ENCODE data around the gene ARL16.

Gene ARL16

DNA sequence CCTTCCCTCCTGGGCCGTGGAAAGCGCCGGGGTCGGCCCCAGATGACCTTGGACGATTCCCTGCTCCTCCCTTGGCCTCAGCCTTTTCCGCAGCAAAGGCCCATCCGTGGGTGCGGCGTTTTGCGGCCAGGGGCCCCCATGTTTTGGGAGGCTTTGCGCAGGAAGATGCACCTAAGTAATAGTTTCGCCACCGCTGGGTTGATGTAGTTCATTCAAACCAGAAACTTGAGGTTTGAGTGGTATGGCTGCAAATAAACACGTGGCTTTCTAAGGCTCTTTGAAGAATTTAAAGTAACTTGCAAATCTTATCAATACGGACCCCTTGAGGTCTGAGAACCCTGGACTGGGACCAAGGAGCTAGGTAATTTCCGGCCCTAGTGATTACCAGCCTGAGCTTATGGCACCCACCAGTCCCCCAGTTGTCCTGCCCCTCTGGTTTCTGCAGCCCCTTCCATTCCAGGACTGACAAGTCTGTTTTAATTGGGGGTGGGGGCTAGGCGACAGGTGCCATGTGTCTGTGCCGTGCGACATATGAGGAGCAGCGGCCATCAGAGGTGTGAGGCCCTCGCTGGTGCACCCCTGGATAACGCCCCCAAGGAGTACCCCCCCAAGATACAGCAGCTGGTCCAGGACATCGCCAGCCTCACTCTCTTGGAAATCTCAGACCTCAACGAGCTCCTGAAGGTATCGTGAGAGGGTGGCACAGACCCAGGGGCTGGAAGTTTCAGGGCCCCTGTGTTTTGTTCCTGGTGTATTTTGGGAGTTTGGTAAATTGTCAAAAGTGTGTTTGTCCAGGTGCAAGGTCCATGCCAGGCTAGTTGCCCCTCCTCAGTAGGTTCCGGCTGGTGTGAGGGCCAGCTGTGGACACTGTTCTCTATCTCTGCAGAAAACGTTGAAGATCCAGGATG lies 20.4 kb upstream of the ARL16 start:
- TF ChIP-seq, protein P1, sequence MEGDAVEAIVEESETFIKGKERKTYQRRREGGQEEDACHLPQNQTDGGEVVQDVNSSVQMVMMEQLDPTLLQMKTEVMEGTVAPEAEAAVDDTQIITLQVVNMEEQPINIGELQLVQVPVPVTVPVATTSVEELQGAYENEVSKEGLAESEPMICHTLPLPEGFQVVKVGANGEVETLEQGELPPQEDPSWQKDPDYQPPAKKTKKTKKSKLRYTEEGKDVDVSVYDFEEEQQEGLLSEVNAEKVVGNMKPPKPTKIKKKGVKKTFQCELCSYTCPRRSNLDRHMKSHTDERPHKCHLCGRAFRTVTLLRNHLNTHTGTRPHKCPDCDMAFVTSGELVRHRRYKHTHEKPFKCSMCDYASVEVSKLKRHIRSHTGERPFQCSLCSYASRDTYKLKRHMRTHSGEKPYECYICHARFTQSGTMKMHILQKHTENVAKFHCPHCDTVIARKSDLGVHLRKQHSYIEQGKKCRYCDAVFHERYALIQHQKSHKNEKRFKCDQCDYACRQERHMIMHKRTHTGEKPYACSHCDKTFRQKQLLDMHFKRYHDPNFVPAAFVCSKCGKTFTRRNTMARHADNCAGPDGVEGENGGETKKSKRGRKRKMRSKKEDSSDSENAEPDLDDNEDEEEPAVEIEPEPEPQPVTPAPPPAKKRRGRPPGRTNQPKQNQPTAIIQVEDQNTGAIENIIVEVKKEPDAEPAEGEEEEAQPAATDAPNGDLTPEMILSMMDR (IDR thresholded peaks at IDR 0.05; ENCODE audit: poor library complexity, severe bottlenecking) = no peak
- Histone ChIP-seq H3K4me3 (ENCODE audit: severe bottlenecking) (peak overlapping the region; percentile 88), H3K27ac (ENCODE audit: poor library complexity, severe bottlenecking) (peak overlapping the region; percentile 84), H3K4me1 (ENCODE audit: insufficient read depth, poor library complexity, severe bottlenecking) (peaks cover 7% of the 10 kb centered on the region), H3K27me3 (ENCODE audit: insufficient read depth, poor library complexity, severe bottlenecking) (no peaks in the 10 kb centered on the region), H3K9me3 (ENCODE audit: severe bottlenecking) (no peaks in the 10 kb centered on the region), H3K36me3 (ENCODE audit: low read depth) (peaks cover 55% of the 10 kb centered on the region)
- no peak for ATAC-seq (ENCODE audit: low read depth)
- DNase-seq (ENCODE audit: low spot score) = peak; percentile 52

DNA sequence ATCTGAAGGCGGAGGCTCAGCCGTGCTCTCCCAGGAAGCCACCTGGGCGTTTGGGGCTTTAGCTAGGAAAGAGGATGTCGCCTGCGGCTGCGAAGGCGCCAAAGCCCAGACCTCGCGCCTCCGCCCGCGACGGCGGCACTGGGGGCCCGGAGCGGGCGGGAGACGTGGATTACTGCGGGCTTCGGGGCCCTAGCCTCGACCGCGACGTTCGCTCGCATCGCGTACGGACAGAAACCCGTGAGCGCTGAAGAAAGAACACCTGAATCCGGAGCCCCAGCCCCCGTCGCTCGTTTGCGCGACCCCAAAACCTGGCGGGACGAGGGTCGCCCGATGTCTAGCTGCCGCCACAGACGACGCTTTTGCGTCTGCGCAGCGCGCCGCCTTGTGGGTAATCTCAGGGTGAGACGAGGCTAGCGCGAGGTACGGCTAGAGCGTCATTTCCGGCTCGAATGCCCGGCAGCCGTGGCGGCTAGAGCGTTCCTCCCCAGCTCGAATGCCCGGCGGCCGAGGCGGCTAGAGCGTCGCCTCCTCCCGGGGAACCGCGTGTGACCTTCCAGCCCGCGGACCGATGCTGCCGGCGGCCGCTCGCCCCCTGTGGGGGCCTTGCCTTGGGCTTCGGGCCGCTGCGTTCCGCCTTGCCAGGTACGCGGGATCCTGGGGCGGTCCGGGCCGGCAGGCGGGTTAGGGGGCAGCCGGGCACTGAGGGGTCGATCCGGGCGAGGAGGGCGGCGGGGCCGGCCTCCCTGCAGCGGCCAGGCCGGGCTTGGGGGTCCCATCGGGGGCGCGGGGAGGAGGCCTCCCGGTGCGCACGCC lies 19.5 kb upstream of the ARL16 start, which contains the start of gene MRPL12:
Gene MRPL12 (plus strand): TSS at position 434 of the 813 bp plus-strand sequence. CDS start 135 bp downstream, at position 569.
- ATAC-seq (ENCODE audit: low read depth) = peak; percentile 79

DNA sequence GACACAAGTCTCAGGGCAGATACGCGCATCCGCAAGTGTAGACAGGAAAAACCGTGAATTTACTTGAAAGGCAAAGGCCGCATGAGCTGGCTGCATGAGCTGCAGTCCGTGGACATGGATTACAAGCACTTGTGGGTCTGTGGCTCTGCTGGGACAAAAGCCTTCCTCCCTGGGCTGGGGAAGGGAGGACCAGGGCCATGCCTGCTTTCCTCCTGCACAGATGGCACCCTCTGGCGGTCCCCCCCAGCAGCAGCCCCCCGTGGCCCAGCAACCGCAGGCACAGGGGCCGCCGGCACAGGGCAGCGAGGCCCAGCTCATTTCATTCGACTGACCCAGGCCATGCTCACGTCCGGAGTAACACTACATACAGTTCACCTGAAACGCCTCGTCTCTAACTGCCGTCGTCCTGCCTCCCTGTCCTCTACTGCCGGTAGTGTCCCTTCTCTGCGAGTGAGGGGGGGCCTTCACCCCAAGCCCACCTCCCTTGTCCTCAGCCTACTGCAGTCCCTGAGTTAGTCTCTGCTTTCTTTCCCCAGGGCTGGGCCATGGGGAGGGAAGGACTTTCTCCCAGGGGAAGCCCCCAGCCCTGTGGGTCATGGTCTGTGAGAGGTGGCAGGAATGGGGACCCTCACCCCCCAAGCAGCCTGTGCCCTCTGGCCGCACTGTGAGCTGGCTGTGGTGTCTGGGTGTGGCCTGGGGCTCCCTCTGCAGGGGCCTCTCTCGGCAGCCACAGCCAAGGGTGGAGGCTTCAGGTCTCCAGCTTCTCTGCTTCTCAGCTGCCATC lies 17.9 kb upstream of the ARL16 start:
- Histone ChIP-seq H3K4me1 (ENCODE audit: insufficient read depth, poor library complexity, severe bottlenecking) (peaks cover 7% of the 10 kb centered on the region), H3K4me3 (ENCODE audit: severe bottlenecking) (peak overlapping the region; percentile 88), H3K36me3 (ENCODE audit: low read depth) (peaks cover 73% of the 10 kb centered on the region), H3K27me3 (ENCODE audit: insufficient read depth, poor library complexity, severe bottlenecking) (no peaks in the 10 kb centered on the region), H3K9me3 (ENCODE audit: severe bottlenecking) (no peaks in the 10 kb centered on the region), H3K27ac (ENCODE audit: poor library complexity, severe bottlenecking) (peak overlapping the region; percentile 84)
- ATAC-seq (ENCODE audit: low read depth) = peak; percentile 33; the same call in 1 of the 3 replicates
- DNase-seq (ENCODE audit: low spot score) = peak; percentile 65
- TF ChIP-seq, protein P1 (IDR thresholded peaks at IDR 0.05; ENCODE audit: poor library complexity, severe bottlenecking) = peak; percentile 5

More for the DNA sequence above, 19.5 kb upstream of the ARL16 start, which contains the start of gene MRPL12:
- TF ChIP-seq, protein P1 (IDR thresholded peaks at IDR 0.05; ENCODE audit: poor library complexity, severe bottlenecking) = peak; percentile 5
- Histone ChIP-seq H3K27me3 (ENCODE audit: insufficient read depth, poor library complexity, severe bottlenecking) (no peaks in the 10 kb centered on the region), H3K36me3 (ENCODE audit: low read depth) (peaks cover 63% of the 10 kb centered on the region), H3K27ac (ENCODE audit: poor library complexity, severe bottlenecking) (peak within 1 kb of the TSS; percentile 84), H3K9me3 (ENCODE audit: severe bottlenecking) (no peaks in the 10 kb centered on the region), H3K4me3 (ENCODE audit: severe bottlenecking) (peak within 1 kb of the TSS; percentile 88), H3K4me1 (ENCODE audit: insufficient read depth, poor library complexity, severe bottlenecking) (peaks cover 7% of the 10 kb centered on the region)
- peak; percentile 94 for DNase-seq (ENCODE audit: low spot score)

DNA sequence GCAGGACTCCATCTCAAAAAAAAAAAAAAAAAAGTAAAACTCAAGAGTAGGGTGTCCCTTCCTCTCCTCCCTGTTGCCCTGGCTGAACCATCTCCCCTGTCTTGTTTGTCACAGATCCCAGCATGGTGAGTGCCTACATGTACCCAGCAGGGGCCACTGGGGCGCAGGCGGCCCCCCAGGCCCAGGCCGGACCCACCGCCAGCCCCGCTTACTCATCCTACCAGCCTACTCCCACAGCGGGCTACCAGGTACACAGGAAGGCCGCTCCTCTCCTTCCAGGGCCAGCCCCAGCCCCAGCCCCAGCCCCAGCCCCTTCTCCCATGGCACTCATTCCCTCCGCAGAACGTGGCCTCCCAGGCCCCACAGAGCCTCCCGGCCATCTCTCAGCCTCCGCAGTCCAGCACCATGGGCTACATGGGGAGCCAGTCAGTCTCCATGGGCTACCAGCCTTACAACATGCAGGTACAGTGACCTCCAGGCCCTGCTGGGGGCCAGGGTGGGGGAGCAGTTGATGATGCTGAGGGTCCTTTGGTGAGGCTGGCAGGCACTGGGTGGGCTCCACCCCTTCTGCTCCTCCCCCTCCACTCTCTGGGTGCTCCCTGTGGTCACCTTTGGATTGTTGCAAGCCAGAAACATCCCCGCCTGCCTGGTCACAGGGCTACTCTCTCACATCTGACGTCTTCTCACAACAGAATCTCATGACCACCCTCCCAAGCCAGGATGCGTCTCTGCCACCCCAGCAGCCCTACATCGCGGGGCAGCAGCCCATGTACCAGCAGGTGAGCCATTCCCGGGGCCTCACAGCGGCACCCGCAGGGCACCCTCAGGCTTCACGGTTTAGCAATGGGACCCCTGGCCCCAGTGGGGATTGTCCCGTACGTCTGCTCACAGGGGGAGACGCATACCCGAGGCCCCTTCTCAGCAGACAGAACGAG lies 17.0 kb upstream of the ARL16 start:
- Histone ChIP-seq H3K4me1 (ENCODE audit: insufficient read depth, poor library complexity, severe bottlenecking) (peaks cover 7% of the 10 kb centered on the region), H3K27ac (ENCODE audit: poor library complexity, severe bottlenecking) (peak overlapping the region; percentile 84), H3K4me3 (ENCODE audit: severe bottlenecking) (no peak overlapping the region), H3K36me3 (ENCODE audit: low read depth) (peaks cover 72% of the 10 kb centered on the region), H3K27me3 (ENCODE audit: insufficient read depth, poor library complexity, severe bottlenecking) (no peaks in the 10 kb centered on the region), H3K9me3 (ENCODE audit: severe bottlenecking) (no peaks in the 10 kb centered on the region)
- ATAC-seq (ENCODE audit: low read depth) (no peak), DNase-seq (ENCODE audit: low spot score) (peak; percentile 58)
- TF ChIP-seq, protein P1 (IDR thresholded peaks at IDR 0.05; ENCODE audit: poor library complexity, severe bottlenecking) = no peak
